Duodenal mucosa (tissue), 2 donors: ENCODE data around the gene RNPS1.

Experiments
- H3K27ac ChIP-seq: one replicate; pipeline ENCODE4 v1.7.0; 2013; ENCODE audit warnings: low read depth, low read length
- H3K27me3 ChIP-seq, 2 donors: one replicate each; pipeline ENCODE4 v1.7.0; 2013; ENCODE audit warnings: low read length in 2 of 2, control low read depth in 1 of 2; ENCODE audit not compliant: insufficient read depth in 2 of 2, control insufficient read depth in 1 of 2
- H3K36me3 ChIP-seq, 2 donors: one replicate each; pipeline ENCODE4 v1.7.0; 2013; ENCODE audit warnings: low read length in 2 of 2, control low read depth in 1 of 2; ENCODE audit not compliant: insufficient read depth in 2 of 2, control insufficient read depth in 1 of 2
- H3K4me1 ChIP-seq, 2 donors: one replicate each; pipeline ENCODE4 v1.7.0; 2013; ENCODE audit warnings: low read length in 2 of 2, control low read depth in 1 of 2; ENCODE audit not compliant: insufficient read depth in 2 of 2, control insufficient read depth in 1 of 2
- H3K4me3 ChIP-seq, 2 donors: one replicate each; pipeline ENCODE4 v1.7.0; 2013; ENCODE audit warnings: low read length in 2 of 2, low read depth in 1 of 2
- H3K9ac ChIP-seq, 2 donors: one replicate each; pipeline ENCODE4 v1.7.0; 2013; ENCODE audit warnings: low read length in 2 of 2, low read depth in 1 of 2
- H3K9me3 ChIP-seq, 2 donors: one replicate each; pipeline ENCODE4 v1.7.0; 2013; ENCODE audit warnings: low read length in 2 of 2, control low read depth in 1 of 2; ENCODE audit not compliant: control insufficient read depth in 1 of 2

RNPS1 gene

GRCh38 chr16:2282866-2283555 lies 15.1 kb upstream of the RNPS1 start:
- no peaks in the 10 kb centered on the region for H3K9me3 ChIP-seq
- H3K4me3 ChIP-seq = no peak overlapping the region
- H3K27ac ChIP-seq = no peak overlapping the region
- peaks cover 0 to 11% of the 10 kb centered on the region in 2 donors for H3K27me3 ChIP-seq
- no peak overlapping the region for H3K9ac ChIP-seq
- H3K4me1 ChIP-seq = no peaks in the 10 kb centered on the region
- H3K36me3 ChIP-seq = no peaks in the 10 kb centered on the region

- Histone ChIP-seq H3K4me3 (no peak overlapping the region), H3K36me3 (no peaks in the 10 kb centered on the region), H3K9me3 (no peaks in the 10 kb centered on the region), H3K27ac (no peak overlapping the region), H3K9ac (no peak overlapping the region), H3K4me1 (no peaks in the 10 kb centered on the region), H3K27me3 (peaks cover 0 to 15% of the 10 kb centered on the region in 2 donors)
Observed at GRCh38 chr16:2282262-2282661, 14.3 kb upstream of the RNPS1 start.

GRCh38 chr16:2280981-2281542 lies 13.1 kb upstream of the RNPS1 start:
- Histone ChIP-seq H3K4me1 (no peaks in the 10 kb centered on the region), H3K27ac (no peak overlapping the region), H3K36me3 (no peaks in the 10 kb centered on the region), H3K9ac (no peak overlapping the region), H3K9me3 (no peaks in the 10 kb centered on the region), H3K4me3 (no peak overlapping the region), H3K27me3 (peaks cover 5 to 18% of the 10 kb centered on the region in 2 donors)

GRCh38 chr16:2280461-2280860 lies 12.5 kb upstream of the RNPS1 start:
- Histone ChIP-seq H3K36me3 (no peaks in the 10 kb centered on the region), H3K9me3 (no peaks in the 10 kb centered on the region), H3K27ac (no peak overlapping the region), H3K4me3 (no peak overlapping the region), H3K9ac (no peak overlapping the region), H3K4me1 (no peaks in the 10 kb centered on the region), H3K27me3 (peaks cover 5 to 21% of the 10 kb centered on the region in 2 donors)

- no peak overlapping the region for H3K9ac ChIP-seq
- no peaks in the 10 kb centered on the region for H3K9me3 ChIP-seq
- H3K4me3 ChIP-seq = no peak overlapping the region
- no peak overlapping the region for H3K27ac ChIP-seq
- H3K4me1 ChIP-seq = no peaks in the 10 kb centered on the region
- no peaks in the 10 kb centered on the region for H3K36me3 ChIP-seq
- H3K27me3 ChIP-seq = peaks cover 5 to 21% of the 10 kb centered on the region in 2 donors
Observed at GRCh38 chr16:2278956-2279800, 11.3 kb upstream of the RNPS1 start.

- H3K4me1 ChIP-seq = no peaks in the 10 kb centered on the region
- no peak overlapping the region for H3K27ac ChIP-seq
- H3K9me3 ChIP-seq = no peaks in the 10 kb centered on the region
- H3K4me3 ChIP-seq = no peak overlapping the region
- H3K36me3 ChIP-seq = no peaks in the 10 kb centered on the region
- H3K27me3 ChIP-seq = peaks cover 5 to 21% of the 10 kb centered on the region in 2 donors
- no peak overlapping the region for H3K9ac ChIP-seq
Observed at GRCh38 chr16:2278272-2278608, 10.3 kb upstream of the RNPS1 start.

GRCh38 chr16:2277466-2278271 lies 9.7 kb upstream of the RNPS1 start:
- Histone ChIP-seq H3K36me3 (no peaks in the 10 kb centered on the region), H3K4me1 (no peaks in the 10 kb centered on the region), H3K9me3 (no peaks in the 10 kb centered on the region), H3K27ac (no peak overlapping the region), H3K27me3 (peaks cover 5 to 21% of the 10 kb centered on the region in 2 donors), H3K9ac (no peak overlapping the region), H3K4me3 (no peak overlapping the region)

GRCh38 chr16:2276368-2277195 lies 8.7 kb upstream of the RNPS1 start:
- no peaks in the 10 kb centered on the region for H3K9me3 ChIP-seq
- H3K9ac ChIP-seq = no peak overlapping the region
- no peaks in the 10 kb centered on the region for H3K36me3 ChIP-seq
- no peak overlapping the region for H3K27ac ChIP-seq
- H3K27me3 ChIP-seq = peaks cover 5 to 21% of the 10 kb centered on the region in 2 donors
- H3K4me3 ChIP-seq = no peak overlapping the region
- H3K4me1 ChIP-seq = no peaks in the 10 kb centered on the region

- Histone ChIP-seq H3K27me3 (peaks cover 5 to 21% of the 10 kb centered on the region in 2 donors), H3K36me3 (no peaks in the 10 kb centered on the region)
Observed at GRCh38 chr16:2275476-2276367, 7.8 kb upstream of the RNPS1 start.

More at GRCh38 chr16:2275476-2276367, 7.8 kb upstream of the RNPS1 start:
- Histone ChIP-seq H3K9ac (no peak overlapping the region), H3K27ac (no peak overlapping the region), H3K4me1 (no peaks in the 10 kb centered on the region), H3K9me3 (no peaks in the 10 kb centered on the region), H3K4me3 (no peak overlapping the region)
